ENCODE data around the gene FBXO17. TPM values are rescaled to one million over a fixed set of nuclear protein-coding genes. Genes with fewer than 3 reads are reported as not detected.

The FBXO17 gene
- total RNA-seq, 2 experiments from 2014 or later, result not detected

- Histone ChIP-seq H3K9me3 (ENCODE audit: control insufficient read depth in 1 of 2, insufficient read depth in 1 of 2, low read length in 2 of 2) (no peaks in the 10 kb centered on the region), H3K4me1 (ENCODE audit: insufficient read depth, low read length) (no peaks in the 10 kb centered on the region), H3K36me3 (ENCODE audit: insufficient read depth, low read length) (no peaks in the 10 kb centered on the region), H3K27ac (ENCODE audit: low read depth in 1 of 2, low read length in 2 of 2) (no peak overlapping the region), H3K4me3 (ENCODE audit: low read length) (no peak overlapping the region), H3K27me3 (ENCODE audit: control insufficient read depth in 1 of 2, insufficient read depth in 2 of 2, low read length in 2 of 2) (peaks cover 0 to 6% of the 10 kb centered on the region in 2 experiments)
- H3K4me3 Mint-ChIP-seq, result no peak overlapping the region
- H3K4me1 Mint-ChIP-seq (ENCODE audit: low read depth), result no peaks in the 10 kb centered on the region
- DNase-seq, result no peak
- no peak for ATAC-seq (ENCODE audit: poor library complexity)
- H3K36me3 Mint-ChIP-seq (ENCODE audit: low read depth), result no peaks in the 10 kb centered on the region
- ChIA-PET POLR2A (no interaction called here), CTCF (interaction anchor here (0.6 to 0.7 kb wide), 2 partner anchors 56 to 727 kb away, joined by 3 read pairs; no protein-coding TSS in a partner anchor)
- TF ChIP-seq CTCF (IDR thresholded peaks at IDR 0.05), result no peak
- H3K27me3 Mint-ChIP-seq, result peaks cover 16% of the 10 kb centered on the region
- H3K9me3 Mint-ChIP-seq, result no peaks in the 10 kb centered on the region
- intact Hi-C loops (cut with DNase I, micrococcal nuclease), result no loop called here
- H3K27ac Mint-ChIP-seq, result no peak overlapping the region
Measured at GRCh38 chr19:39004403-39004802, 28.9 kb upstream of the FBXO17 start.

GRCh38 chr19:39003796-39004195, 28.3 kb upstream of the FBXO17 start:
- CTCF ChIA-PET, result no interaction called here
- Histone ChIP-seq H3K27ac (ENCODE audit: low read depth in 1 of 2, low read length in 2 of 2) (no peak overlapping the region), H3K4me1 (ENCODE audit: insufficient read depth, low read length) (no peaks in the 10 kb centered on the region), H3K9me3 (ENCODE audit: control insufficient read depth in 1 of 2, insufficient read depth in 1 of 2, low read length in 2 of 2) (no peaks in the 10 kb centered on the region), H3K27me3 (ENCODE audit: control insufficient read depth in 1 of 2, insufficient read depth in 2 of 2, low read length in 2 of 2) (peaks cover 0 to 6% of the 10 kb centered on the region in 2 experiments), H3K4me3 (ENCODE audit: low read length) (no peak overlapping the region), H3K36me3 (ENCODE audit: insufficient read depth, low read length) (no peaks in the 10 kb centered on the region)
- DNase-seq (no peak), ATAC-seq (ENCODE audit: poor library complexity) (no peak)
- no peaks in the 10 kb centered on the region for H3K9me3 Mint-ChIP-seq
- H3K4me3 Mint-ChIP-seq, result no peak overlapping the region
- TF ChIP-seq CTCF (IDR thresholded peaks at IDR 0.05), result no peak
- intact Hi-C loops (cut with DNase I, micrococcal nuclease), result no loop called here
- peaks cover 22% of the 10 kb centered on the region for H3K27me3 Mint-ChIP-seq
- H3K36me3 Mint-ChIP-seq (ENCODE audit: low read depth), result no peaks in the 10 kb centered on the region
- H3K4me1 Mint-ChIP-seq (ENCODE audit: low read depth), result no peaks in the 10 kb centered on the region
- POLR2A ChIA-PET, result no interaction called here
- no peak overlapping the region for H3K27ac Mint-ChIP-seq

GRCh38 chr19:39003188-39003587, 27.6 kb upstream of the FBXO17 start:
- peaks cover 23% of the 10 kb centered on the region for H3K27me3 Mint-ChIP-seq
- H3K27ac Mint-ChIP-seq, result no peak overlapping the region
- H3K27me3 ChIP-seq (ENCODE audit: control insufficient read depth in 1 of 2, insufficient read depth in 2 of 2, low read length in 2 of 2), result peaks cover 0 to 6% of the 10 kb centered on the region in 2 experiments
- H3K4me1 Mint-ChIP-seq (ENCODE audit: low read depth), result no peaks in the 10 kb centered on the region
- intact Hi-C loops (cut with DNase I, micrococcal nuclease), result no loop called here
- H3K36me3 Mint-ChIP-seq (ENCODE audit: low read depth), result no peaks in the 10 kb centered on the region
- no peak overlapping the region for H3K27ac ChIP-seq (ENCODE audit: low read depth in 1 of 2, low read length in 2 of 2)
- no peak overlapping the region for H3K4me3 ChIP-seq (ENCODE audit: low read length)
- ATAC-seq (ENCODE audit: poor library complexity) (no peak), DNase-seq (no peak)
- no peaks in the 10 kb centered on the region for H3K9me3 Mint-ChIP-seq
- H3K4me3 Mint-ChIP-seq, result no peak overlapping the region
- no peaks in the 10 kb centered on the region for H3K4me1 ChIP-seq (ENCODE audit: insufficient read depth, low read length)
- CTCF ChIA-PET, result no interaction called here
- no peak for TF ChIP-seq CTCF (IDR thresholded peaks at IDR 0.05)
- H3K36me3 ChIP-seq (ENCODE audit: insufficient read depth, low read length), result no peaks in the 10 kb centered on the region
- no peaks in the 10 kb centered on the region for H3K9me3 ChIP-seq (ENCODE audit: control insufficient read depth in 1 of 2, insufficient read depth in 1 of 2, low read length in 2 of 2)
- POLR2A ChIA-PET, result no interaction called here

All from CD4-positive, alpha-beta T cell (primary cell).